Naive thymus-derived CD4-positive, alpha-beta T cell (primary cell): ENCODE data around the gene TAS1R1. TPM values are rescaled to one million over a fixed set of nuclear protein-coding genes. Genes with fewer than 3 reads are reported as not detected.
A peak's percentile ranks its signal among the peaks of the same experiment; 100 is the strongest.

ENCODE experiments used
- ATAC-seq: fragments of 150-1000 bp; cut with Tn5 transposase; 2 replicates; pipeline ENCODE4 v1.10.0; 2021; ENCODE audit warnings: mild to moderate bottlenecking, moderate library complexity
- CTCF ChIA-PET: fragments of 350-600 bp; sonication (Branson Sonifier 250); formaldehyde crosslinking; loops from one replicate; lab custom pipeline; 2021; ENCODE audit warnings: antibody characterized with exemption; lab: Charles Lee
- POLR2A ChIA-PET: fragments of 350-600 bp; sonication (Branson Sonifier 250); formaldehyde crosslinking; loops from one replicate; lab custom pipeline; 2021; ENCODE audit warnings: antibody characterized with exemption, inconsistent platforms; lab: Charles Lee
- DNase-seq, 9 donors: peaks; one replicate each; pipeline versions ENCODE4 v3.0.0 to v3.0.0-alpha.2; 2020 to 2022; ENCODE audit warnings: mixed read lengths in 1 of 9
- H3K27ac ChIP-seq: one replicate; pipeline ENCODE4 v1.7.0; 2013; ENCODE audit warnings: mild to moderate bottlenecking, low read depth, low read length, moderate library complexity
- H3K27me3 ChIP-seq, 2 donors: one replicate each; pipeline ENCODE4 v1.7.0; 2013; ENCODE audit warnings: low read length in 2 of 2, mild to moderate bottlenecking in 2 of 2, moderate library complexity in 2 of 2; ENCODE audit not compliant: control insufficient read depth in 2 of 2, insufficient read depth in 2 of 2
- H3K36me3 ChIP-seq, 3 experiments: 1 replicate in 2 of 3; 2 replicates in 1 of 3; pipeline ENCODE4 v1.7.0; 2013; ENCODE audit warnings: low read length in 3 of 3, mild to moderate bottlenecking in 3 of 3, moderate library complexity in 1 of 3; ENCODE audit not compliant: insufficient read depth in 3 of 3, control insufficient read depth in 2 of 3
- H3K4me1 ChIP-seq, 2 donors: one replicate each; pipeline ENCODE4 v1.7.0; 2013; ENCODE audit warnings: low read length in 2 of 2, mild to moderate bottlenecking in 2 of 2, moderate library complexity in 1 of 2; ENCODE audit not compliant: control insufficient read depth in 2 of 2, insufficient read depth in 2 of 2
- H3K4me3 ChIP-seq: 2 replicates; pipeline ENCODE4 v1.7.0; 2013; ENCODE audit warnings: mild to moderate bottlenecking, low read length
- H3K9me3 ChIP-seq, 3 experiments: 1 replicate in 2 of 3; 2 replicates in 1 of 3; pipeline ENCODE4 v1.7.0; 2013; ENCODE audit warnings: low read length in 3 of 3; ENCODE audit not compliant: control insufficient read depth in 2 of 3
- H3K27ac Mint-ChIP-seq, 9 donors: one replicate each; pipeline ENCODE4 v1.8.0; 2020 to 2022; ENCODE audit warnings: mixed read lengths in 9 of 9, mild to moderate bottlenecking in 8 of 9, moderate library complexity in 5 of 9, inconsistent platforms in 2 of 9
- H3K27me3 Mint-ChIP-seq, 5 donors: one replicate each; pipeline ENCODE4 v1.8.0; 2021 to 2022; ENCODE audit warnings: mixed read lengths in 5 of 5, mild to moderate bottlenecking in 1 of 5
- H3K36me3 Mint-ChIP-seq, 5 donors: one replicate each; pipeline ENCODE4 v1.8.0; 2020 to 2022; ENCODE audit warnings: mixed read lengths in 5 of 5, mild to moderate bottlenecking in 3 of 5, inconsistent platforms in 1 of 5
- H3K4me1 Mint-ChIP-seq, 7 donors: one replicate each; pipeline ENCODE4 v1.8.0; 2020 to 2022; ENCODE audit warnings: mixed read lengths in 7 of 7, mild to moderate bottlenecking in 3 of 7, inconsistent platforms in 1 of 7
- H3K4me3 Mint-ChIP-seq, 10 donors: one replicate each; pipeline ENCODE4 v1.8.0; 2020 to 2022; ENCODE audit warnings: mild to moderate bottlenecking in 10 of 10, mixed read lengths in 10 of 10, moderate library complexity in 6 of 10, inconsistent platforms in 2 of 10
- H3K9me3 Mint-ChIP-seq, 11 donors: one replicate each; pipeline ENCODE4 v1.8.0; 2020 to 2022; ENCODE audit warnings: mixed read lengths in 11 of 11, mild to moderate bottlenecking in 4 of 11, inconsistent platforms in 1 of 11, moderate library complexity in 1 of 11
- intact Hi-C, 2 donors: fragments of 100-400 bp; cut with micrococcal nuclease; formaldehyde crosslinking; loops; one replicate each; pipeline ENCODE4 v1.15.1; 2023
- polyA plus RNA-seq, 2 donors: library from polyadenylated mRNA; unstranded; fragments of 300-500 nt; fragmentation: Illumina TruSeq; gene quantifications; one replicate each; pipeline ENCODE4 v1.2.3, GENCODE V29; 2021
- total RNA-seq, 6 experiments: library from RNA in 5 of 6; stranded (reverse) in 5 of 6; gene quantifications; 1 replicate in 5 of 6; 2 replicates in 1 of 6; pipeline ENCODE4 v1.2.3 and lab custom pipeline; 2021 to 2026

The TAS1R1 gene
- total and polyA plus RNA-seq, 7 experiments from 2014 or later = not detected

GRCh38 chr1:6614929-6615785 is 60.0 kb downstream of the TAS1R1 start:
- peak overlapping the region; percentile 72 for H3K27ac ChIP-seq

GRCh38 chr1:6619045-6619444 is 63.9 kb downstream of the TAS1R1 start:
- DNase-seq = no peak
- no peak for ATAC-seq
- no peak overlapping the region for H3K27ac Mint-ChIP-seq
- H3K36me3 ChIP-seq = peaks cover 0 to 41% (median 0%) of the 10 kb centered on the region in 3 experiments
- ChIA-PET CTCF (no interaction called here), POLR2A (interaction anchor here (1.4 to 14.2 kb wide), 2 partner anchors 15 to 40 kb away, joined by 5 to 246 read pairs; partner anchors contain the start of genes KLHL21 and ZBTB48)
- intact Hi-C loops = no loop called here
- peaks cover 0 to 6% of the 10 kb centered on the region in 2 donors for H3K4me1 ChIP-seq
- H3K36me3 Mint-ChIP-seq = peaks cover 0 to 7% (median 3%) of the 10 kb centered on the region in 5 donors
- no peaks in the 10 kb centered on the region for H3K27me3 Mint-ChIP-seq
- no peak overlapping the region for H3K4me3 Mint-ChIP-seq
- no peak overlapping the region for H3K27ac ChIP-seq
- H3K9me3 ChIP-seq = no peaks in the 10 kb centered on the region
- H3K27me3 ChIP-seq = no peaks in the 10 kb centered on the region
- H3K4me1 Mint-ChIP-seq = peaks cover 6 to 20% (median 11%) of the 10 kb centered on the region in 7 donors
- no peak overlapping the region for H3K4me3 ChIP-seq
- no peaks in the 10 kb centered on the region for H3K9me3 Mint-ChIP-seq

More at GRCh38 chr1:6614929-6615785, 60.0 kb downstream of the TAS1R1 start:
- peaks cover 0 to 2% (median 0%) of the 10 kb centered on the region in 5 donors for H3K27me3 Mint-ChIP-seq
- H3K36me3 Mint-ChIP-seq = peaks cover 0 to 5% (median 2%) of the 10 kb centered on the region in 5 donors
- intact Hi-C loops = no loop called here
- no peaks in the 10 kb centered on the region for H3K27me3 ChIP-seq
- no peaks in the 10 kb centered on the region for H3K9me3 Mint-ChIP-seq
- no peaks in the 10 kb centered on the region for H3K9me3 ChIP-seq
- peaks cover 16 to 37% (median 25%) of the 10 kb centered on the region in 7 donors for H3K4me1 Mint-ChIP-seq
- peaks cover 0 to 21% (median 0%) of the 10 kb centered on the region in 3 experiments for H3K36me3 ChIP-seq
- H3K4me3 Mint-ChIP-seq = peak overlapping the region; percentile 57 to 93 (median 79)
- ChIA-PET CTCF (interaction anchor here (0.9 to 1.6 kb wide), 2 partner anchors 35 to 40 kb away, joined by 4 to 5 read pairs; partner anchors contain the start of gene ZBTB48), POLR2A (interaction anchor here (0.6 to 14.2 kb wide), 5 partner anchors 9 to 124 kb away, joined by 3 to 246 read pairs (median 5); partner anchors contain the start of genes KLHL21, NOL9 and ZBTB48)
- peak overlapping the region; percentile 3 to 93 (median 82) for H3K27ac Mint-ChIP-seq
- ATAC-seq (no peak), DNase-seq (peak in 2 of 9 donors; percentile 17 to 43)
- H3K4me3 ChIP-seq = no peak overlapping the region
- peaks cover 0 to 14% of the 10 kb centered on the region in 2 donors for H3K4me1 ChIP-seq

GRCh38 chr1:6621429-6622391 is 66.6 kb downstream of the TAS1R1 start:
- Mint-ChIP-seq H3K4me3 (no peak overlapping the region), H3K9me3 (no peaks in the 10 kb centered on the region), H3K27me3 (no peaks in the 10 kb centered on the region), H3K4me1 (peaks cover under 1 to 21% (median 16%) of the 10 kb centered on the region in 7 donors), H3K27ac (no peak overlapping the region), H3K36me3 (peaks cover 0 to 8% (median 3%) of the 10 kb centered on the region in 5 donors)
- ChIA-PET CTCF (interaction anchor here (1.2 to 1.3 kb wide), 2 partner anchors 17 to 20 kb away, joined by 3 read pairs; no protein-coding TSS in a partner anchor), POLR2A (interaction anchor here (0.6 to 14.2 kb wide), 8 partner anchors 18 to 172 kb away, joined by 3 to 246 read pairs (median 3); partner anchors contain the start of genes KLHL21 and ZBTB48)
- no peak overlapping the region for H3K27ac ChIP-seq
- H3K36me3 ChIP-seq = peaks cover 0 to 38% (median 0%) of the 10 kb centered on the region in 3 experiments
- H3K4me3 ChIP-seq = no peak overlapping the region
- intact Hi-C loops = no loop called here
- ATAC-seq (no peak), DNase-seq (no peak)
- no peaks in the 10 kb centered on the region for H3K27me3 ChIP-seq
- H3K4me1 ChIP-seq = peaks cover 10 to 13% of the 10 kb centered on the region in 2 donors
- no peaks in the 10 kb centered on the region for H3K9me3 ChIP-seq

GRCh38 chr1:6622396-6623152 is 67.5 kb downstream of the TAS1R1 start:
- H3K27ac Mint-ChIP-seq = peak overlapping the region in 1 of 9 donors; percentile 69
- intact Hi-C loops = no loop called here

GRCh38 chr1:6623269-6623965 is 68.3 kb downstream of the TAS1R1 start:
- intact Hi-C loops = no loop called here
- Mint-ChIP-seq H3K4me1 (peaks cover 11 to 33% (median 30%) of the 10 kb centered on the region in 7 donors), H3K27me3 (no peaks in the 10 kb centered on the region), H3K4me3 (peak overlapping the region in 7 of 10 donors; percentile 20 to 82 (median 36)), H3K27ac (peak overlapping the region in 5 of 9 donors; percentile 29 to 78 (median 38)), H3K36me3 (peaks cover 0 to 13% (median 3%) of the 10 kb centered on the region in 5 donors), H3K9me3 (no peaks in the 10 kb centered on the region)
- H3K4me3 ChIP-seq = no peak overlapping the region
- no peaks in the 10 kb centered on the region for H3K27me3 ChIP-seq
- POLR2A ChIA-PET = interaction anchor here (0.9 to 14.2 kb wide), 5 partner anchors 8 to 163 kb away, joined by 3 to 246 read pairs (median 5); partner anchors contain the start of genes KLHL21 and PHF13
- H3K27ac ChIP-seq = no peak overlapping the region
- peaks cover 0 to 47% (median 0%) of the 10 kb centered on the region in 3 experiments for H3K36me3 ChIP-seq
- no peaks in the 10 kb centered on the region for H3K9me3 ChIP-seq
- ATAC-seq (no peak), DNase-seq (no peak)
- CTCF ChIA-PET = interaction anchor here (0.7 to 2.0 kb wide), 5 partner anchors 20 to 70 kb away, joined by 3 to 8 read pairs (median 4); no protein-coding TSS in a partner anchor
- H3K4me1 ChIP-seq = peaks cover 13 to 18% of the 10 kb centered on the region in 2 donors

More at GRCh38 chr1:6622396-6623152, 67.5 kb downstream of the TAS1R1 start:
- Histone ChIP-seq H3K27ac (no peak overlapping the region), H3K27me3 (no peaks in the 10 kb centered on the region), H3K4me3 (no peak overlapping the region), H3K36me3 (peaks cover 0 to 39% (median 0%) of the 10 kb centered on the region in 3 experiments), H3K4me1 (peaks cover 13 to 18% of the 10 kb centered on the region in 2 donors), H3K9me3 (no peaks in the 10 kb centered on the region)
- Mint-ChIP-seq H3K27me3 (no peaks in the 10 kb centered on the region), H3K9me3 (no peaks in the 10 kb centered on the region), H3K4me3 (peak overlapping the region in 2 of 10 donors; percentile 2 to 9), H3K36me3 (peaks cover 0 to 9% (median 3%) of the 10 kb centered on the region in 5 donors), H3K4me1 (peaks cover 5 to 27% (median 25%) of the 10 kb centered on the region in 7 donors)
- CTCF ChIA-PET = interaction anchor here (1.2 to 2.0 kb wide), 3 partner anchors 18 to 21 kb away, joined by 3 to 7 read pairs (median 3); no protein-coding TSS in a partner anchor
- POLR2A ChIA-PET = interaction anchor here (0.6 to 14.2 kb wide), 3 partner anchors 19 to 71 kb away, joined by 3 to 246 read pairs (median 4); partner anchors contain the start of genes KLHL21 and ZBTB48
- DNase-seq = no peak
- no peak for ATAC-seq
